ENCODE data around the gene CLCN6. TPM values are rescaled to one million over a fixed set of nuclear protein-coding genes. Genes with fewer than 3 reads are reported as not detected.

Gene CLCN6
- total and polyA plus RNA-seq, 2 of the 13 experiments (the other 11 are each of a cell fraction or from before 2014, with no cell fraction given) = 14.9 to 19.3 TPM

- TF ChIP-seq MAFG (CRISPR knock-in tag; IDR thresholded peaks at IDR 0.05) = no peak
- no peak for TF ChIP-seq MTF2 (CRISPR knock-in tag; IDR thresholded peaks at IDR 0.05; ENCODE audit: borderline replicate concordance)
- no peak for TF ChIP-seq NFRKB (IDR thresholded peaks at IDR 0.05)
- no peak for TF ChIP-seq LBX2 (CRISPR knock-in tag; IDR thresholded peaks at IDR 0.05; ENCODE audit: borderline replicate concordance)
- no peak for TF ChIP-seq ZNF512 (CRISPR knock-in tag; IDR thresholded peaks at IDR 0.05)
- no peak for TF ChIP-seq ZNF652 (CRISPR knock-in tag; IDR thresholded peaks at IDR 0.05; ENCODE audit: borderline replicate concordance, low read depth)
- no peak for TF ChIP-seq PRPF4 (IDR thresholded peaks at IDR 0.05; ENCODE audit: low read depth, low read length, poor library complexity, severe bottlenecking)
- TF ChIP-seq SETDB1 (CRISPR knock-in tag; IDR thresholded peaks at IDR 0.05; ENCODE audit: borderline replicate concordance) = 0 out of 2 replicates have a peak, but pooled peaks have one; percentile 14
- TF ChIP-seq HES4 (CRISPR knock-in tag; IDR thresholded peaks at IDR 0.05; ENCODE audit: borderline replicate concordance) = 0 out of 2 replicates have a peak, but pooled peaks have one; percentile 17
- TF ChIP-seq ZNF724P (CRISPR knock-in tag; IDR thresholded peaks at IDR 0.05; ENCODE audit: borderline replicate concordance) = peak; percentile 66; the same call in 1 of the 2 replicates
- TF ChIP-seq, protein P1, sequence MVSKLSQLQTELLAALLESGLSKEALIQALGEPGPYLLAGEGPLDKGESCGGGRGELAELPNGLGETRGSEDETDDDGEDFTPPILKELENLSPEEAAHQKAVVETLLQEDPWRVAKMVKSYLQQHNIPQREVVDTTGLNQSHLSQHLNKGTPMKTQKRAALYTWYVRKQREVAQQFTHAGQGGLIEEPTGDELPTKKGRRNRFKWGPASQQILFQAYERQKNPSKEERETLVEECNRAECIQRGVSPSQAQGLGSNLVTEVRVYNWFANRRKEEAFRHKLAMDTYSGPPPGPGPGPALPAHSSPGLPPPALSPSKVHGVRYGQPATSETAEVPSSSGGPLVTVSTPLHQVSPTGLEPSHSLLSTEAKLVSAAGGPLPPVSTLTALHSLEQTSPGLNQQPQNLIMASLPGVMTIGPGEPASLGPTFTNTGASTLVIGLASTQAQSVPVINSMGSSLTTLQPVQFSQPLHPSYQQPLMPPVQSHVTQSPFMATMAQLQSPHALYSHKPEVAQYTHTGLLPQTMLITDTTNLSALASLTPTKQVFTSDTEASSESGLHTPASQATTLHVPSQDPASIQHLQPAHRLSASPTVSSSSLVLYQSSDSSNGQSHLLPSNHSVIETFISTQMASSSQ (IDR thresholded peaks at IDR 0.05; ENCODE audit: low read depth) = peak; percentile 51; the same call in 1 of the 2 replicates
- TF ChIP-seq, protein P1 (CRISPR knock-in tag; IDR thresholded peaks at IDR 0.05; ENCODE audit: borderline replicate concordance) = peak; percentile 76; the same call in 1 of the 2 replicates
- peak; percentile 70; the same call in 1 of the 2 replicates for TF ChIP-seq HIVEP1 (CRISPR knock-in tag; IDR thresholded peaks at IDR 0.05)
- TF ChIP-seq FOXO1 (CRISPR knock-in tag; IDR thresholded peaks at IDR 0.05) = peak; percentile 93
- no peak; the same call in 1 of the 2 replicates for TF ChIP-seq POGZ (CRISPR knock-in tag; IDR thresholded peaks at IDR 0.05)
- 0 out of 2 replicates have a peak, but pooled peaks have one; percentile 53 for TF ChIP-seq HHEX (CRISPR knock-in tag; IDR thresholded peaks at IDR 0.05)
- TF ChIP-seq TBL1XR1 (IDR thresholded peaks at IDR 0.05; ENCODE audit: borderline replicate concordance, low read length, partially characterized antibody) = peak; percentile 80
- 0 out of 2 replicates have a peak, but pooled peaks have one; percentile 54 for TF ChIP-seq DMAP1 (CRISPR knock-in tag; IDR thresholded peaks at IDR 0.05)
- peak; percentile 87 for TF ChIP-seq NR2F6 (IDR thresholded peaks at IDR 0.05)
- peak; percentile 91 for TF ChIP-seq NR2F6 (CRISPR knock-in tag; IDR thresholded peaks at IDR 0.05)
Observed at GRCh38 chr1:11842154-11843041, 36.4 kb downstream of the CLCN6 start (continued).

Measured in HepG2 (cell line).